GM03348 (cell line): ENCODE measurements around the gene TMTC2.
A peak's percentile ranks its signal among the peaks of the same experiment; 100 is the strongest.
"Not testable (repeated sequence)": the region's sequence is repeated elsewhere in the genome, so short reads cannot be mapped to it uniquely, and the experiment has no call there.

ENCODE experiments used
- DNase-seq: peaks from one replicate; pipeline ENCODE4 v3.0.0; 2012; ENCODE audit warnings: low spot score

Gene TMTC2

DNA sequence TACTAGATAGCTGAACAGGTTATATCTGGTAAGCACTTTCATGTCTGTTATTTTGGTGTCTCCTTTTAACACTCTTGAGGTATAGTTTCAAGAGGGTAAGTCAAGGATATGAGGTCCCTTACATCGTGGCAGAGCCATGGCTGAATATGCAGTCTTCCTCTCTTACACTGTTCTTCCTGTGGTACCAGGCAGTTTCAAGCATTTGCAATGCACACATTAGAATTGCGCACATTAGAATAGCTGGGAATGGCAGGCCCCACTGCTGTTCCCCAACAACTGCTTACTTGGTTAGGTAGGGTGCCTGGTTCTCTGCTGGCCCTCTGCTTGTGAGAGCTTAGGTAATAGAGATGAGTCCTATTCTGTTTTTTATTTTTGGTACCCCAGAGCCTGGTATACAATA is 41.2 kb downstream of the TMTC2 start:
- no peak for DNase-seq

DNA sequence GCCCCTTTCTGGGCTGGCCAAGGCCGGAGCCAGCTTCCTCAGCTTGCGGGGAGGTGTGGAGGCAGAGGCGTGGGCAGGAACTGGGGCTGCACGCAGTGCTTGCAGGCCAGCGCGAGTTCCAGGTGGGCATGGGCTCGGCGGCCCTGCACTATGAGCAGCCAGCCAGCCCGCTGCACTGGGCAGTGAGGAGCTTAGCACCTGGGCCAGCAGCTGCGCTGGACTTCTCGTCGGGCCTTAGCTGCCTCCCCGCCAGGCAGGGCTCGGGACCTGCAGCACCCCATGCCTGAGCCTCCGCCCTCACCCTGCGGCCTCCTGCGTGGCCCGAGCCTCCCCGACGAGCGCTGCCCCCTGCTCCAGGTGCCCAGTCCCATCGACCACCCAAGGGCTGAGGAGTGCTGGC is 42.0 kb downstream of the TMTC2 start:
- DNase-seq, result no peak

DNA sequence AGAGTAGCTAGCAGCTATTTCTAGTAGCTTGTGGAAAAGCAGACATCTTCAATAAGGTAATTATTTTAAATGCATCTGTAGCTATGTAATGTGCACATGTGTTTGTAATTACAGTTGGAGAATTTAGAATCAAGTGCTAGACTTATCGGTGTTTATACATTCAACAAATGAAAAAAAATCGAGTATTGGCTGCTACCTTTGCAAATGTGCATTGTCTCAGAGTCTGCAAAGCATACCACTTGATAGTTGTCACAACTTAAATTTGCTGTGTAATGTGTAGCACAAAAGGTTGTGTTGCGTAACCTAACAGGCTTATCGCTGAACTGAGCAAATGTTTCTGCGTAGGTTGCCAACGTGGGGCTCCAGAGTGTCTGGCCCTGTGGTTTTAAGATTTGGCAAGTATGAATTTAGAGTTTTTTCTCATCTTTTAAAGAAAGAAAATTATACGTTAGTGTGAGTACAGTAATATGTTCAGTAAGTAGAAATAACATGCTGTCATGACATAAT is 44.3 kb downstream of the TMTC2 start:
- DNase-seq, result no peak

DNA sequence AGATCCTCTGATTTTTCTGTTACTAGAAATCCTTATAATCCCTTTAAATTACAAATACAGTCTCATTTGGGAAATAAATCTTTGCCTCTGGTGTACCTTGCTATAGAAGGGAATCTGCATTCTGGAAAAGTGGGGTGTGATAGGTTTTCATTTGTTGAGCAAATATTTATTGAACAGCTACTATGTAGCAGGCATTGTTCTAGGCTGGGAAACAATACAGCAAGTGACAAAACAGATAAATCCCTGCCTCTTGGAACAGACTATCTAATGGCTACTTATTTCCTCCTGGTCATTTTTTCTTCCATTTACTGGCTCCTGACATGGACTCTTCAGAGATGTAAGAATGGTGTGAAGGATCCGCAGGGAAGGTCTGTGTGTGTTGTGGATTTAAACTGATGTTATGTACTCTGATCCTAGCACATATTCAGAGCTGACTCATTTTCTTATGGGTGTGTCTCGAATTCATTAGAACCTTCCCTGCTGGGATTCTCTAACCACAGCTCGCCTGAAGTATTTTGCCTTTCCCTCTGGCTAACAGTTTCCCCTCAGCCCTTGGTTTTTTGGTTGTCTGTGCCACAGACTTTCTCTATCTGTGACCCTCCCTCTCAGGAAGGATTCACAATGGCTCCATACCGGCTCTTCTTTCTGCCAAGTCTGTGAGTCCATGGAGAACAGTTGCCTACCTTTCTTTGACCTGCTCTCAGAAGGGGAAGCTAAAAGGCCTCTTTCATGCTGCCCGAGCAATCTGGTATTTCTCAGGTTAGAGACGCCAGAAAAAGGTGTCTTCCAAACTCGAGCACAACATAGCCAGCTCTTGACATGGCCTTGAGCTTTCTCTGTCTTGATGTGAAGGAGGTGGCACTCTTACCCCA is 53.7 kb downstream of the TMTC2 start:
- DNase-seq, result peak; percentile 69

DNA sequence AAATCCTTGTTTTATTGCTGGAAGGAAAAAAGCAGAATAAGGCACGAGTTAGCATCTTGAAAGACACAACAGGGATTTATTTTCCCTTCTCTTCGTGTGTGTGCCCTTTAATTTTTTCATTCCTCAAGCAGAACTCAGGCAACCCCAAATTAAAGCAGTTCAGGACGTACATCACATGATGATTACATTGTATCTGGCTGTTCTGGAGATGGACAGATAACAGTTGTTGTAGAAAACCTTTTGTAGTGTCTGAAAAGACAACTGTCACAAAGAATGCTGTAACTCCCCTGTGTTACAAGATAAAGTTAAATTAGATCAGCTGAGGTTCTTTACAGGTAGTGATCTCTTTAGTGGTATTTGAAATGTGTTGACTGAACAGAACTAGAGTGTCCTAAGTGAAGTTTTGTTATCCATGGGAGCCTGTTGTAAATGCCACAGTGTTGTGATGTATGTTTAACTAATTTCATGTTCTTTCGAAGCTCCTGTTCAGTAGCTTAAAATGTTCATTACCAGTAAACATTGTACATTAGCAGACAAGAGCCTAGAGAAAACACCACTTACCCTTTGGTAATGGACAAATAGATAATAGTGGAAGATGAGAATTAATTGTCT is 58.5 kb downstream of the TMTC2 start:
- no peak for DNase-seq

DNA sequence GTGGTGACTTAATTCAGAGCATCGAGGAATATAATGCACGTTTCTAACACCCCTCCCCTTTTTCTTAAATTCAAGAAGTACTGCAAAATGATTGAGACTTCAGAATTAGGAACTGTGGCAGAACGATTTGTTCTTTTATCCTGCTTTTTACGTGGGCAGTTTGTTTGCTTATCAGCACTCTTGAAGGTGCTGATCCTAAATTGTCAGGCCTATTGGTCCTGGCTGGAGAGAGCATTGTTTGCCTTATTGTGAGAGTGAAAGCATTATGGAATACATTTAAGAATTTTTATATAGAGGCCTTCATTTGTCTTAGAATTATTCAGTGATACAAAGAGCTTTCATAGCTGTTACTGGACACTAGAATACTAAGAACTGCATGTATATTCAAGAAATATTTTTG is 59.1 kb downstream of the TMTC2 start:
- DNase-seq, result no peak

DNA sequence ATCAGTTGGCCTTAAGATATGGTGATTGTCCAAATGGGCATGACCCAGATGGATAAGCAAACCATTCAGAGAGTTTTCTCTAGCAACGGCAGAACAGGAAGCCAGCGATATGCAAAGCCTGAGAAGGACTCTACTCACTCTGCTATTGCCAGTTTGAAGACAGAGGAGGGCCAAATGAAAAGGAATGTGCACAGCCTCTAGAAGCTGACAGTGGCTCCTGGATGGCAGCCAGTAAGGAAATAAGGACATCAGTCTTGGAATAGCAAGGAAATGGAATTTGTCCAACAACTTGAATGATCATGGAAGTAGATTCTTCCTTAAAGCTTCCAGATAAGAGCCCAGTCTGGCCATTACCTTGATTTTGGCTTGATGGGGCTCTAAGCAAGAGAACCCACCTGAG is 60.0 kb downstream of the TMTC2 start:
- DNase-seq, result no peak

DNA sequence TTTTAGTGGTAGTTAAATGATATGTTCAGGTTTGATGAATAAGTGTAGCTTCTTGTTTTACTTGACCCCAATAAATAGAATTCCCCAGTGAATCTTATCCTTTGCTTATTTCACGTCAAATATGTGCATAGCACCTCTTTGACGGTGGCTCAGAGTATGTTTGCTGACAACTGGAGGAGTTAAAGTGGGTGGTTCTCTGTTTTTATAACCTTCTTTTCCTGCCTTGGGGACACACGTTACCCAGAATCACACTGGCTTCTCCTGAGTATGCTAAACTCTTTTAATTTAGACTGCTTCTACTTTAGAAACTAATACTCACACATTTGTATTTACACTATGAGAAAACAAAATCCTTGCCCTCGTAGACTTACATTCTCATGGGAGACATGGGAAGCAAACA is 62.3 kb downstream of the TMTC2 start:
- no peak for DNase-seq

DNA sequence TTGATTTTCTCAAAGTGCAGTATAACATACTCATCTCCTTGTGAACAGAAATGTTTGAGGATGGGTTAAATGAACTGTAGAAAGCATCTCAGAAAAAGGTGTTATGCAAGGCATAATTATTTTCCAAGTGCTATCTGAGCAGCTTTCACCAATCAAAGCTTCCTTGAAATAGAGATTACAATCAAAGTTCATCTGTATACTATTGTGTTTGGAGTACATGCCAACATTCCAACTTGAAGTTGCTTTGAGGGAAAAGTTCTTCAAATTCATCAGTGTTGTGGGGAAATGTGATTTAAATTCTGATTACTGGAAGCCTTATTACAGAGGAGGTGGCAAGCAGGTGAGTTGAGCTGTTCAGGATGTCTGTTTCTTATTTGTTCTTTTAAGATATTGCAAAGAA is 68.2 kb downstream of the TMTC2 start:
- no peak for DNase-seq

DNA sequence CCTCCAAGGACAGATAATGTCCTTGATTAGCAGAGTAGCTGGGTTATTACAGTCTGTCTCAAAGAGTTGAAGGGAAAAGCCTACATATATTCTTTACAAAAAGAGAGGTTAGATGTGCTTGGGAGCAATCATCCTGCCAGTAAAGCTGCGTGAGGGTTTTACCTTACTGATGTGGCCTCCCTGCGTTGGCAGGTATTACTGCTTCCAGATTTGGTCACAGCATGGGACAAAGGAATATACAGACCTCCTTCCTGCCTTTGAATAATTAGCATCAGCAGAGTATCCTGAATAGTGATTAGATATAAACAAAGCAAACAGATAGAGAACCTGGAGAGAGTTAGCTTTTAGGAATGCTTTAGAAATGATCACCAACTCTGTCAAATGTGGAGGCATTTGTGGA is 69.6 kb downstream of the TMTC2 start:
- DNase-seq, result no peak

DNA sequence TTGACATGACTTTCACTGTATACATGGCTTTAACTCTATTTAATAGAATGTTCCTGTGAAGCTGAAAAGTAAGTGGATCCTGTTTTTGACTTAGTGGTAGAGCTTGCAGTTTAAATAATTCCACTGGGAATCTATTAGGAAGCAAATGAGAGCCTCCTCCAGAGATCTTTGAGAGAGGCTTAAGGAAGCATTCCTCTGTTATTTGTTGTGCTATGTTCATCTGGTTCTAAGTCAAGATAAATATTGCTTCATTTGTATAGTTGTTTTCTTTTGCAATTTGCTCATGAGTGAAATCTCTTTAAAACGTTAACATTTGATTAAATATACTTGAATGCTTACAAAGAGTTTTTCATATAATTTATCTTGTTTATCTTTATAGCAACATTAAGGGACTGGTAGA is 70.4 kb downstream of the TMTC2 start:
- peak; percentile 41 for DNase-seq

DNA sequence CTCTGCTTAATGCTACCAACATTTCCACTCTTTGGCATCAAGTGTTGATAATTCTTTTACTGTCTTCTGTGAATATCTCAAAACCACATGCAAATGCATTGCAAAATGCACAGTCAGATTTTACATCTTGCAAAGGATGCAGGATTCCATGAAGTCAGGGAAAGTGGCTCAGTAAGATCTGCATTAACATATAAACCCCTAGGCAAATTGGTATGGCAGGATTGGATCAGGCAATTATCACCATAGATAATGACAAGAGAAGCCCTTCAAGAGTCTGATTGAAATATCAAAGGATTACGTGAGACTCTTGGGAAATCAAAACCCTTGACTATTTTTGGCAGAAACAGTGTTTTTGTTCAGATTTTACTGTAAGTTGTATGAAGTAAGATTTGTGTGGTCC is 71.0 kb downstream of the TMTC2 start:
- DNase-seq, result no peak

DNA sequence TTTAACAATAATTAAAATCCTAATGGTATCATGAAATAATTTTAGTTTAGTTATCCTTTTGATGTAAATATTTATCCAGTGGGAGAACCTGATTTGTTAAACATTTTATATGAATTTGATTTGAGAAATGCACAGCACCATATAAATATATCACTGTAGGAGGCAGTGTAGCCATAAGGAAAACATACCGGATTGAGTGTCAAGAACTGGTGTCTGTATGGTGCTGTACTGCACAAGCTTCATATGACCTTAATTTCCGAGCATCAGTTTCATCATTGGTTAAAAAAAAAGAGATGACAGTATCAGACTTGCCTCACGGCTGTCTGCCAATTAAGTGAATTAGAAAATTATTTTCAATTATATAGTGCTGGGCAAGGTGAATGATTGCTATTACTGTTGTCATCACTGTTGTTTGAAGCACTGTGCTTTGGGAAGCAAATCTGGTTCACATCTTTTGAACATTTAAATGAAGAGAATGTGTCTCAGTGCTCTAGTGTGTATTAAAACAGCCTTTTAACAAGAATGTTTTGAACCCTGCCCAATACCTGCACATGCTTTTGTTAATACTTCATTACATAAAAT is 72.1 kb downstream of the TMTC2 start:
- no peak for DNase-seq

DNA sequence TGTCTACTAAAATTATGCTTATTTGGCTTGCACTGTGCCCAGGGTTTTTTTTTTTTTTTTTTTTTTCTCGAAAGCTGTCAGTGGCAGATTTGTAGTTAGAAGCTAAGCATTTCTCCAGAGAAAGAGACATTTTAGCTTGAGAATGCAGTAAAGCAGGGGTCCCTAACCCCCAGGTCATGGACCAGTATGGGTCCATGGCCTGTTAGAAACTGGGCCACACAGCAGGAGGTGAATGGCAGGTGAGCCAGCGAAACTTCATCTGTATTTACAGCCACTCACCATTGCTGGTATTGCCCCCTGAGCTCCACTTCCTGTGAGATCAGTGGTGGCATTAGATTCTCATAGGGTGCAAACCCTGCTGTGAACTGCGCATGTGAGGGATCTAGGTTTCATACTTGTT is 73.7 kb downstream of the TMTC2 start:
- no peak for DNase-seq

DNA sequence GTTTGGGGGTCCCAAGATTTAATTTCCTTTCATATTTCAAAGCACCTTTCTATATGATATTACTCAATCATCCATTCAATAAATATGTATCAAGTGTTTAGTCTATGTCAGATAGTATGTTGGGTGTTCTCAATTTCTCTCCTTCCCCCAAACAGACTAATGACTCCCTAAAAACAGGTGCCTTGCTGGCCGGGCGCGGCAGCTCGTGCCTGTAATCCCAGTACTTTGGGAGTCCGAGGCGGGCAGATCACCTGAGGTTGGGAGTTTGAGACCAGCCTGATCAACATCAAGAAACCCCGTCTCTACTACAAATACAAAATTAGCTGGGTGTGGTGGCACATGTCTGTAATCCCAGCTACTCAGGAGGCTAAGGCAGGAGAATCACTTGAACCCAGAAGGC is 78.5 kb downstream of the TMTC2 start:
- not testable (repeated sequence) for DNase-seq

DNA sequence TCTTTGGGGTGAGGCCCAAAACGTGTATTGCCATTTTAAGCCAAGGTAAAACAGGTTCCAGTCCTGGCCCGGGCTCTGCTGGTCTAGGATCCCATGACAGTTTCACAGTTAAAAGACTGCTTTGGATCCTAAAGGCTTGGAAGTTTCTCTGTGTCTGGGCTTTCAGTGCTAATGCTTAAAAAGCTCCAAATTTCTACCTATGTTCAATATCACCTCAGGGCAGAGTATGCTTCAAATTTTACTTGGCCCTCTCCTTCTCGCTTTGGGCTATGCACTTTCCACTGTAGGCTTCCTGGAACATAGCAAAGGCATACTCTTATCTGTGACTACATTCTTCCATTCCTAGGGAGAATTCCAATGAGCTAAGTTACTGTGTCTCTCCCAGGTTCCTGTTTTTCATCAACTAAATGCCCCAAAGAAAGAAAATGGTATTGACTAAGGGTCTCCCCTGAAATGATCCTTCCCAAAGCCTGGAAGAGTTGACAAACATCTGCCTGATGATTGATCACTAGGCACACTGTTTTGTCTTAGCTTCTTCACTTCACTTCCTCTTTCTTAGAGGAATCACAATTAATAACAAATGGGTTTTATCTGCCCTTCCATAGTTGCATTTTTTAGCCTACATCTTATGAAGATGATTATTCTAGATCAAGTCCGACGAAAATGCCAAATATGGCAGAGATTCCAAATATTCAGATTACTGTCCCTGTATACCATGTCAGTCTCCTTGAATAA is 79.4 kb downstream of the TMTC2 start:
- DNase-seq, result no peak

DNA sequence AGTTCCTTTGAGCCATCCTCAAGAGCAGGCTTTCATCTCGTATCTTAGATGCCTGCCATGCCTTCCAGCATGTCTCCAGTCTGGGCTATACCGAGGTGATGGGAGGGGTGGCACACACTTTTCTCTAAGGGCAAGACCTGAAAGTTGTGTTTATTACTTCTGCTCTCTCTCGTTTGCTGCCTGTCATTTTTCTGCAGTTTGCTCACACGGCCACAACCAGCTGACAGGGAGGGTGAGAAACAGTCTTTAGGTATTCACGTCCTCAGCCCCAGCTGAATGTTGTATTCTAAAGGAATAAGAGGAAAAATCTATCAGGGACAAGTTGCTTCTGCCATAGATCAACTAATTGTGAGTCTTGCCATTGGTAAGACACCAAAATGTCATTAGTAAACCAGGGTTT is 88.0 kb downstream of the TMTC2 start:
- no peak for DNase-seq

DNA sequence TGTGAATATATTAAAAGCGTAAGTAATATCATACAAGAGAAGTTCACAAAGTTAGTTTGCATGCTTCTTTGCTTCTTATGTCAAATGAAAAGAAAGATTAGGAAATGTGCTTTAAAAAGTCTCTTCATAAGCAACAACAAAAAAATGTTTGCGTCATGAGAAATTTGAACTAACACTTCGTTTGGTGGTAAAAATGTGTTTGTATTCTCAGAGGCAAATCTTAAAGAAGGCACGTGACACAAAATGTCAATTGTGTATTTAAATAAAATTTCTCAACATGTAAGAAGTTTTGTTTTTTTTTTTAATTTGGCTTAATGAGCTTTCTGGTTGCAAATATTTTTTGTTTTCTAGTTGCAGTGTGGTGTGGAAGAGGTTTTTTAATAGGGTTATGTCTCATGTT is 93.8 kb downstream of the TMTC2 start:
- no peak for DNase-seq

DNA sequence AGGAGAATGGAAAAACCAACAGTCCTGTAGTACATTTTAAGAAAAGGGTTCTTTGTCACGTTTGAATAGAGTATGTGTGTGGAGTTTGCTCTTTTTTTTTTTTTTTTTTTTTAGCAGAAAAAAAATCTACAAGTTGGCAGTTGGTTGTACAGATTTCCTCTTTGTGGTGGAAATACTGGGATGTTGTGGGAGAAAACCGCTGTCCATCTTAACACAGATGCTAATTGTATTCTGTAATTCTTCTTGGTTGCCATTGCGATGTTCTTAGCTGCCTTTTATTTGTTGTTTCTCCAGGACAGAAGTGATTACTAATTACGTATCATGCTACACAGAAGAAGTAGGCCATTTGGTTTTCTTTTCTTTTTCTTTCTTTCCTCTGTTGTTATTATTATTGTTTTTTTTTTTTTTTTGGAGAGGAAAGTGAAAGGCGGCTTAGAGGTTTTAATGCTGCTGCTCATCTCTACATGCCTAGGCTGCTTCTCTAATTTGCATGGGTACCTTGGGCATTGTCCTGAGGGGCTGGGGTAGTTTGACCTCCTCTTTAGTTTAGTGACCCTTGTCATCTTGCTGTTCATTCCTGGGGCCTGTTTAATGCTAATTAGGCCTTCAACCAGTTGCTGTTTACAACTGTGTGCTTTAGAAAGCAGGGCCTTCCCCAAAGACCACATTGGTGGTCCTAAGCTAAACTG is 94.7 kb downstream of the TMTC2 start:
- no peak for DNase-seq

DNA sequence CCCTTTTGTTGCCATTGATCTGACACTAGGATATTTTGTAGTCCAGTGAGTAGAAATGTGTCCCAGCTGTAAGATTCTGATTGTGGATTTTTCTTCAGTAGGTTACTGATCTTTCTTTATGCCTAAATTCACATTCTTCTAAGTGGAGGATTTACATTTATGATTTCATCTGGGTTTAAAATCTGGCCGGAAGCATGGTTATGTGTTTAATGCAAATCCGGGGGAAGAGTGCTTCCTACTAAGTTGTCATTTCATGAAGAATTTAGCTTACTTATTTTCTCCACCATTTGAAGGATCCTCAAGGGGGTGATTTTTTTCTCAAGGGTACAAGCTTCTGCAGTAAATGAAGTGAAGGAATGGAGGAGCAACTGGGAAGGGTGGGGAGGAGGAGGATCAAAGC is 96.7 kb downstream of the TMTC2 start:
- DNase-seq, result no peak

DNA sequence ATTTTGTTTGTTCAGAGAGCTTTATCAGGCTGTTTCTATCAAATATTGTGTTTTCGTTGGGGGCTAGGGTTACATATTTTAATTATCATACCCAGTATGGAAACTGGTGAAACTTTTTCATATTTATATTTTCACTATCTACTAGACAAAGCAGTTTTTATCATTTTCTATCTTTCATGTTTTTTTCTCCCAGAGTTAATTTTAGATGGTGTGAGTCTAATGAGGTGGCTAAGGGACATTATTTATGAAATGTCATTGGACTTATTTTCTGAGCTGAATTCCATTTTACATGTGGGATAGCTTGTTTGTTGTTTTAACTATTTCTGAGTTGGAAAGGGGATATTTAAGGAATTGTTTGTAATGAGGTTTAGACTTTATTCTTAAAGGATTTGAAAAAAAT is 100.3 kb downstream of the TMTC2 start:
- DNase-seq, result no peak

DNA sequence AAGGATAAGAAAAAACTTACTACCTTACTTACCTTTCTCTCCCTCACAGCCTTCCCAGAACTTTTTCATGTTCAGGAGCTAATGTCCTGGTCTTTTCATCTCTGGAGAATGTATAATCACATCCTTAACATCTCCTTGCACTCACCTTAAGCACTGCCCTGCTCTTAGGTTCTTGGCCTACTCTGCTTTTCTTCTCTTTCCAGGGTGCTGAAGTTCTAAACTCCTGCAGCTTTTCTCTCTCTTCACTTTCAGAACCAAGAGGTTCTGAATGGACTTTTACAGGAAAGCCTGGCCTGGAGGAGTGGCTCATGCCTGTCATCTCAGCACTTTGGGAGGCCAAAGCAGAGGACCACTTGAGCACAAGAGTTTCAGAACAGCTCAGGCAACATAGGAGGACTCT is 101.9 kb downstream of the TMTC2 start:
- no peak for DNase-seq
